HCT116 (cell line): ENCODE measurements around the gene CERT1. TPM values are rescaled to one million over a fixed set of nuclear protein-coding genes. Genes with fewer than 3 reads are reported as not detected.

Source experiments
- ATAC-seq: fragments of 200-7000 bp; cut with Tn5 transposase; 2 replicates; pipeline ENCODE4 v1.9.1; 2020; ENCODE audit warnings: mild to moderate bottlenecking, moderate library complexity
- BruUV-seq: library from RNA; stranded (reverse); fragments of 400-500 nt; replicated peaks from 2 replicates; lab custom pipeline; 2021; lab: Mats Ljungman, UMichigan
- CTCF ChIA-PET: fragments of 300-600 bp; sonication (Branson Sonifier 250); formaldehyde crosslinking; loops from one replicate; lab custom pipeline; 2021; ENCODE audit warnings: antibody characterized with exemption; lab: Charles Lee
- POLR2A ChIA-PET: fragments of 300-600, 350-600 bp; sonication (Branson Sonifier 250); formaldehyde crosslinking; loops from one replicate; lab custom pipeline; 2021; ENCODE audit warnings: antibody characterized with exemption; lab: Charles Lee
- RAD21 ChIA-PET, 2 experiments: fragments of 300-600 bp; sonication (Branson Sonifier 250); formaldehyde crosslinking; loops; one replicate each; lab custom pipeline; 2023; ENCODE audit warnings: low total read pairs in 2 of 2; ENCODE audit not compliant: uncharacterized antibody in 2 of 2, unreplicated experiment in 2 of 2, low non-redundant PET in 1 of 2; lab: Charles Lee
- DNase-seq: peaks from one replicate; pipeline ENCODE4 v3.0.0-alpha.2; 2010; ENCODE audit warnings: low read depth, low spot score
- H2AFZ ChIP-seq: fragments of 200-600 bp; shearing (Covaris generic), sonication (generic); 2 replicates; pipeline ENCODE4 v1.6.1; 2017; ENCODE audit warnings: low read depth, mixed run types, mixed read lengths, antibody characterized with exemption, low read length; ENCODE audit not compliant: poor library complexity, severe bottlenecking
- H3K27ac ChIP-seq: 2 replicates; pipeline ENCODE4 v1.5.1; 2012; ENCODE audit warnings: low read depth, low read length
- H3K27me3 ChIP-seq: fragments of 200-600 bp; sonication (generic); 2 replicates; pipeline ENCODE4 v1.6.1; 2016; ENCODE audit warnings: mixed run types, low read length, mixed read lengths; ENCODE audit not compliant: insufficient read depth
- H3K36me3 ChIP-seq, 2 experiments: fragments of 200-500 bp in 1 of 2; fragments of 200-600 bp in 1 of 2; sonication (Bioruptor generic) in 1 of 2; sonication (generic) in 1 of 2; 2 replicates each; pipeline versions ENCODE4 v1.5.1 to v1.6.1; 2014 to 2016; ENCODE audit warnings: low read length in 2 of 2, inconsistent platforms in 1 of 2, mixed read lengths in 1 of 2, mixed run types in 1 of 2; ENCODE audit not compliant: insufficient read depth in 2 of 2, control insufficient read depth in 1 of 2
- H3K4me1 ChIP-seq, 2 experiments: fragments of 200-600 bp in 1 of 2; sonication (generic) in 1 of 2; 2 replicates each; pipeline versions ENCODE4 v1.5.1 to v1.6.1; 2012 to 2017; ENCODE audit warnings: low read length in 2 of 2, inconsistent platforms in 1 of 2, mild to moderate bottlenecking in 1 of 2, mixed read lengths in 1 of 2, mixed run types in 1 of 2, moderate library complexity in 1 of 2; ENCODE audit not compliant: insufficient read depth in 2 of 2, control insufficient read depth in 1 of 2
- H3K4me2 ChIP-seq: fragments of 200-600 bp; sonication (generic); 2 replicates; pipeline ENCODE4 v1.6.1; 2017; ENCODE audit warnings: mixed run types, low read length, mixed read lengths
- H3K4me3 ChIP-seq, 2 experiments: fragments of 200-600 bp in 1 of 2; sonication (generic) in 1 of 2; replicated peaks in 1 of 2; 2 replicates each; pipeline ENCODE4 v1.5.1; 2011 to 2016; ENCODE audit warnings: low read length in 2 of 2, control low read depth in 1 of 2, low read depth in 1 of 2, mild to moderate bottlenecking in 1 of 2, mixed read lengths in 1 of 2, mixed run types in 1 of 2
- H3K79me2 ChIP-seq: fragments of 200-600 bp; sonication (generic); 2 replicates; pipeline ENCODE4 v1.6.1; 2017; ENCODE audit warnings: mild to moderate bottlenecking, mixed run types, low read length, moderate library complexity, mixed read lengths; ENCODE audit not compliant: insufficient read depth
- H3K9ac ChIP-seq: fragments of 200-600 bp; sonication (generic); 2 replicates; pipeline ENCODE4 v1.6.1; 2016; ENCODE audit warnings: low read length, mixed read lengths
- H3K9me2 ChIP-seq: fragments of 200-600 bp; sonication (generic), shearing (Covaris generic); 2 replicates; pipeline ENCODE4 v1.6.1; 2017; ENCODE audit warnings: mixed run types, mild to moderate bottlenecking, moderate library complexity; ENCODE audit not compliant: insufficient read depth
- H3K9me3 ChIP-seq, 2 experiments: fragments of 200-500 bp in 1 of 2; fragments of 200-600 bp in 1 of 2; sonication (Bioruptor generic) in 1 of 2; sonication (generic) in 1 of 2; 2 replicates each; pipeline ENCODE4 v1.6.1; 2014 to 2017; ENCODE audit warnings: low read length in 2 of 2, mixed read lengths in 2 of 2, inconsistent platforms in 1 of 2, low read depth in 1 of 2, mild to moderate bottlenecking in 1 of 2, mixed run types in 1 of 2, moderate library complexity in 1 of 2; ENCODE audit not compliant: control insufficient read depth in 1 of 2, insufficient read depth in 1 of 2
- H4K20me1 ChIP-seq: fragments of 200-600 bp; sonication (generic), shearing (Covaris generic); 2 replicates; pipeline ENCODE4 v1.6.1; 2017; ENCODE audit warnings: mixed run types, mild to moderate bottlenecking, moderate library complexity; ENCODE audit not compliant: insufficient read depth
- CEBPB ChIP-seq: IDR thresholded peaks from 2 replicates; pipeline ENCODE4 v1.6.1; 2012; ENCODE audit warnings: low read depth
- EGR1 ChIP-seq: IDR thresholded peaks from 2 replicates; pipeline ENCODE4 v1.6.1; 2012; ENCODE audit warnings: low read depth
- ELF1 ChIP-seq: IDR thresholded peaks from 2 replicates; pipeline ENCODE4 v1.6.1; 2012; ENCODE audit warnings: low read depth, borderline replicate concordance
- FOSL1 ChIP-seq: IDR thresholded peaks from 2 replicates; pipeline ENCODE4 v1.6.1; 2012; ENCODE audit warnings: low read depth
- JUND ChIP-seq: IDR thresholded peaks from 2 replicates; pipeline ENCODE4 v1.6.1; 2012
- POLR2A ChIP-seq: IDR thresholded peaks from 2 replicates; pipeline ENCODE4 v1.7.0; 2011; ENCODE audit warnings: borderline replicate concordance; ENCODE audit not compliant: insufficient read depth, insufficient read length; ENCODE audit errors: extremely low read depth
- POLR2AphosphoS5 ChIP-seq: IDR thresholded peaks from 2 replicates; pipeline ENCODE4 v1.6.1; 2011; ENCODE audit warnings: mild to moderate bottlenecking, low read depth, low read length, moderate library complexity
- RAD21 ChIP-seq: IDR thresholded peaks from 2 replicates; pipeline ENCODE4 v1.6.1; 2012; ENCODE audit warnings: low read depth, mild to moderate bottlenecking
- SP1 ChIP-seq: IDR thresholded peaks from 2 replicates; pipeline ENCODE4 v1.6.1; 2012; ENCODE audit warnings: low read depth
- SRF ChIP-seq: IDR thresholded peaks from 2 replicates; pipeline ENCODE4 v1.6.1; 2012; ENCODE audit warnings: low read depth
- TCF7L2 ChIP-seq: IDR thresholded peaks from 2 replicates; pipeline ENCODE4 v1.7.0; 2011; ENCODE audit warnings: borderline replicate concordance, inconsistent platforms; ENCODE audit not compliant: insufficient read depth, insufficient read length; ENCODE audit errors: extremely low read depth
- YY1 ChIP-seq: IDR thresholded peaks from 2 replicates; pipeline ENCODE4 v1.6.1; 2011; ENCODE audit warnings: low read length, low read depth, moderate library complexity, mild to moderate bottlenecking; ENCODE audit not compliant: insufficient replicate concordance; ENCODE audit errors: extremely low read depth
- ZNF274 ChIP-seq: fragments of 200-500 bp; sonication (Bioruptor generic); IDR thresholded peaks from 2 replicates; pipeline ENCODE4 v1.6.1; 2014; ENCODE audit warnings: mild to moderate bottlenecking, low read depth, low read length, inconsistent platforms
- intact Hi-C: fragments of 100-400 bp; cut with micrococcal nuclease; formaldehyde crosslinking; loops from 2 replicates; pipeline ENCODE4 v1.10.0; 2022
- total RNA-seq: library from RNA; stranded (reverse); gene quantifications from one replicate; pipeline ENCODE4 v1.2.1, GENCODE V29; 2021; ENCODE audit not compliant: unreplicated experiment
- TF ChIP-seq, protein P1 (sequence below): IDR thresholded peaks from 2 replicates; pipeline ENCODE4 v1.6.1; 2012
- TF ChIP-seq, protein P2 (sequence below): IDR thresholded peaks from 2 replicates; pipeline ENCODE4 v1.6.1; 2012
- TF ChIP-seq, protein P3 (sequence below): IDR thresholded peaks from 2 replicates; pipeline ENCODE4 v1.6.1; 2012; ENCODE audit warnings: low read depth
- TF ChIP-seq, protein P4 (sequence below), 3 experiments: fragments of 200-600 bp in 1 of 3; sonication (generic) in 1 of 3; IDR thresholded peaks in 2 of 3; conservative IDR thresholded peaks in 1 of 3; 2 replicates each; pipeline ENCODE4 v1.5.1; 2012 to 2017; ENCODE audit warnings: low read depth in 2 of 3, low read length in 2 of 3, antibody characterized with exemption in 1 of 3, borderline replicate concordance in 1 of 3, control low read depth in 1 of 3, mild to moderate bottlenecking in 1 of 3, mixed read lengths in 1 of 3, mixed run types in 1 of 3, moderate library complexity in 1 of 3; ENCODE audit not compliant: insufficient read depth in 1 of 3

The CERT1 gene
- total RNA-seq, 1 experiment from 2014 or later = 22.8 TPM

DNA sequence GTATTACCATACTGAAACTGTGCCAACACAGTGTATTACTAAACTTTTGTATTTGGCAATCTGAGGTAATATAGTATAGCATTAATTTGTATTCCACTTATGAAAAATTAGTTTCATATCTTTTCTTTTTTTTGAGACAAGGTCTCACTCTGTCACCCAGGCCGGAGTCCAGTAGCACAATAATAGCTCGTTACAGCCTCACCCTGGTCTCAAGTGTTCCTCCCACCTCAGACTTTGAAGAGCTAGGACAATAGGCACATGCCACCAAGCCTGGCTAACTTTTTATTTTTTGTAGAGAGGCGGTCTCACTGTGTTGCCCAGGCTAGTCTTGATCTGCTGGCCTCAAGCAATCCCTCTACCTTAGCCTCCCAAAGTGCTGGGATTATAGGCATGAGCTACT, 36.4 kb upstream of the CERT1 start:
- Histone ChIP-seq H3K27me3 (no peaks in the 10 kb centered on the region), H3K36me3 (0 out of 4 replicates have a peak, but pooled peaks cover 0 to 5% of the 10 kb centered on the region in 2 experiments), H3K9me3 (no peaks in the 10 kb centered on the region), H3K4me3 (no peak overlapping the region), H3K9me2 (no peaks in the 10 kb centered on the region), H2AFZ (no peak overlapping the region), H3K9ac (no peak overlapping the region), H3K27ac (no peak overlapping the region), H3K4me1 (no peaks in the 10 kb centered on the region), H3K79me2 (peaks cover 6% of the 10 kb centered on the region; the same call in 1 of the 2 replicates), H3K4me2 (no peak overlapping the region), H4K20me1 (no peaks in the 10 kb centered on the region)
- ChIA-PET POLR2A (no interaction called here), RAD21 (no interaction called here), CTCF (no interaction called here)
- no peak for TF ChIP-seq YY1
- TF ChIP-seq POLR2A = no peak
- TF ChIP-seq, protein P1, sequence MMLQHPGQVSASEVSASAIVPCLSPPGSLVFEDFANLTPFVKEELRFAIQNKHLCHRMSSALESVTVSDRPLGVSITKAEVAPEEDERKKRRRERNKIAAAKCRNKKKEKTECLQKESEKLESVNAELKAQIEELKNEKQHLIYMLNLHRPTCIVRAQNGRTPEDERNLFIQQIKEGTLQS = no peak
- TF ChIP-seq, protein P2, sequence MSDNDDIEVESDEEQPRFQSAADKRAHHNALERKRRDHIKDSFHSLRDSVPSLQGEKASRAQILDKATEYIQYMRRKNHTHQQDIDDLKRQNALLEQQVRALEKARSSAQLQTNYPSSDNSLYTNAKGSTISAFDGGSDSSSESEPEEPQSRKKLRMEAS = no peak
- TF ChIP-seq FOSL1 = no peak
- no peak for TF ChIP-seq TCF7L2
- no peak for TF ChIP-seq EGR1
- TF ChIP-seq SRF = no peak
- no peak for TF ChIP-seq CEBPB
- no peak for TF ChIP-seq ZNF274
- TF ChIP-seq, protein P3, sequence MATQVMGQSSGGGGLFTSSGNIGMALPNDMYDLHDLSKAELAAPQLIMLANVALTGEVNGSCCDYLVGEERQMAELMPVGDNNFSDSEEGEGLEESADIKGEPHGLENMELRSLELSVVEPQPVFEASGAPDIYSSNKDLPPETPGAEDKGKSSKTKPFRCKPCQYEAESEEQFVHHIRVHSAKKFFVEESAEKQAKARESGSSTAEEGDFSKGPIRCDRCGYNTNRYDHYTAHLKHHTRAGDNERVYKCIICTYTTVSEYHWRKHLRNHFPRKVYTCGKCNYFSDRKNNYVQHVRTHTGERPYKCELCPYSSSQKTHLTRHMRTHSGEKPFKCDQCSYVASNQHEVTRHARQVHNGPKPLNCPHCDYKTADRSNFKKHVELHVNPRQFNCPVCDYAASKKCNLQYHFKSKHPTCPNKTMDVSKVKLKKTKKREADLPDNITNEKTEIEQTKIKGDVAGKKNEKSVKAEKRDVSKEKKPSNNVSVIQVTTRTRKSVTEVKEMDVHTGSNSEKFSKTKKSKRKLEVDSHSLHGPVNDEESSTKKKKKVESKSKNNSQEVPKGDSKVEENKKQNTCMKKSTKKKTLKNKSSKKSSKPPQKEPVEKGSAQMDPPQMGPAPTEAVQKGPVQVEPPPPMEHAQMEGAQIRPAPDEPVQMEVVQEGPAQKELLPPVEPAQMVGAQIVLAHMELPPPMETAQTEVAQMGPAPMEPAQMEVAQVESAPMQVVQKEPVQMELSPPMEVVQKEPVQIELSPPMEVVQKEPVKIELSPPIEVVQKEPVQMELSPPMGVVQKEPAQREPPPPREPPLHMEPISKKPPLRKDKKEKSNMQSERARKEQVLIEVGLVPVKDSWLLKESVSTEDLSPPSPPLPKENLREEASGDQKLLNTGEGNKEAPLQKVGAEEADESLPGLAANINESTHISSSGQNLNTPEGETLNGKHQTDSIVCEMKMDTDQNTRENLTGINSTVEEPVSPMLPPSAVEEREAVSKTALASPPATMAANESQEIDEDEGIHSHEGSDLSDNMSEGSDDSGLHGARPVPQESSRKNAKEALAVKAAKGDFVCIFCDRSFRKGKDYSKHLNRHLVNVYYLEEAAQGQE = no peak
- TF ChIP-seq POLR2AphosphoS5 = no peak
- TF ChIP-seq ELF1 = no peak
- TF ChIP-seq, protein P4, sequence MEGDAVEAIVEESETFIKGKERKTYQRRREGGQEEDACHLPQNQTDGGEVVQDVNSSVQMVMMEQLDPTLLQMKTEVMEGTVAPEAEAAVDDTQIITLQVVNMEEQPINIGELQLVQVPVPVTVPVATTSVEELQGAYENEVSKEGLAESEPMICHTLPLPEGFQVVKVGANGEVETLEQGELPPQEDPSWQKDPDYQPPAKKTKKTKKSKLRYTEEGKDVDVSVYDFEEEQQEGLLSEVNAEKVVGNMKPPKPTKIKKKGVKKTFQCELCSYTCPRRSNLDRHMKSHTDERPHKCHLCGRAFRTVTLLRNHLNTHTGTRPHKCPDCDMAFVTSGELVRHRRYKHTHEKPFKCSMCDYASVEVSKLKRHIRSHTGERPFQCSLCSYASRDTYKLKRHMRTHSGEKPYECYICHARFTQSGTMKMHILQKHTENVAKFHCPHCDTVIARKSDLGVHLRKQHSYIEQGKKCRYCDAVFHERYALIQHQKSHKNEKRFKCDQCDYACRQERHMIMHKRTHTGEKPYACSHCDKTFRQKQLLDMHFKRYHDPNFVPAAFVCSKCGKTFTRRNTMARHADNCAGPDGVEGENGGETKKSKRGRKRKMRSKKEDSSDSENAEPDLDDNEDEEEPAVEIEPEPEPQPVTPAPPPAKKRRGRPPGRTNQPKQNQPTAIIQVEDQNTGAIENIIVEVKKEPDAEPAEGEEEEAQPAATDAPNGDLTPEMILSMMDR (IDR thresholded peaks at IDR 0.05 in 2 of 3, conservative IDR thresholded peaks at IDR 0.05 in 1 of 3; ENCODE audit: borderline replicate concordance in 1 of 3, insufficient read depth in 1 of 3, low read depth in 2 of 3, low read length in 2 of 3) = no peak
- TF ChIP-seq JUND = no peak
- TF ChIP-seq RAD21 = no peak
- TF ChIP-seq SP1 = no peak
- no peak for DNase-seq
- intact Hi-C loops = no loop called here
- ATAC-seq = no peak
- BruUV-seq = TSS peak; percentile 30
